Lower leg skin (tissue), 4 donors: Measurements from ENCODE around the gene ALCAM. TPM values are rescaled to one million over a fixed set of nuclear protein-coding genes. Genes with fewer than 3 reads are reported as not detected.

Experiments used
- DNase-seq, 2 donors: peaks; one replicate each; pipeline ENCODE4 v3.0.0-alpha.2; 2019; ENCODE audit warnings: low spot score in 2 of 2
- H3K4me3 ChIP-seq: fragments of 200-600 bp; sonication (generic); 2 replicates; pipeline ENCODE4 v1.5.1; 2017; ENCODE audit warnings: mild to moderate bottlenecking, low read depth; ENCODE audit not compliant: poor library complexity, severe bottlenecking
- CTCF ChIP-seq, 3 donors: fragments of 450-650 bp; IDR thresholded peaks; one replicate each; pipeline ENCODE4 v1.5.1; 2016; ENCODE audit warnings: antibody characterized with exemption in 3 of 3, mild to moderate bottlenecking in 3 of 3, moderate library complexity in 2 of 3
- POLR2A ChIP-seq, 2 donors: fragments of 450-650 bp; IDR thresholded peaks; one replicate each; pipeline ENCODE4 v1.6.1; 2016 to 2017; ENCODE audit warnings: antibody characterized with exemption in 2 of 2, mild to moderate bottlenecking in 1 of 2, moderate library complexity in 1 of 2
- WGBS, 2 donors: methylation state at CpG; one replicate each; pipeline ENCODE4 v1.1.5; 2018; 5-methylcytosine and 5-hydroxymethylcytosine counted together
- intact Hi-C: fragments of 100-400 bp; cut with DNase I; formaldehyde crosslinking; loops from one replicate; pipeline ENCODE4 v1.15.0; 2023; ENCODE audit warnings: low total_unique reads
- total RNA-seq, 4 donors: library from RNA; depleted of rRNA; stranded (reverse); fragments of >200 nt; gene quantifications; one replicate each; pipeline ENCODE4 v1.1.0, GENCODE V29; 2016

The ALCAM gene
- total RNA-seq, 4 donors from 2014 or later, result 21.2 to 58.0 (median 31.1) TPM

DNA sequence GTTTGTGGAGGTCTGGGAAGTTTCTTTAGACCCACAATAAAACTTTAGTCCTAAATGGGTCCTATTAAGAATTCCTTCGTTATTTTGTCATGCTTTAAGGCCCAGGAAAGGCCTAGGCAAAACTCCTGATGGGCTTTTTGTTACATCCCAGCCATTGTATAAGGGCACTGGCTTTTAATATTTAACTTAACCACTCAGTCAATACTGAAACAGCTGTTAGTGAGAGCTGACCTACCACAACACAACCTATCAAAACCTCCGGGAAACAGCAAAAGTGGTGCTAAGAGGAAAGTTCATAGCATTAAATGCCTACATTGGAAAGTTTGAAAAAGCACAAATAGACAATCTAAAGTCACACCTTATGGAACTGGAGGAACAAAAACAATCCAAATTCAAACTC is 39.6 kb downstream of the ALCAM start:
- TF ChIP-seq POLR2A (IDR thresholded peaks at IDR 0.05) (no peak), CTCF (IDR thresholded peaks at IDR 0.05) (no peak)
- no peak overlapping the region for H3K4me3 ChIP-seq
- intact Hi-C loops, result no loop called here
- WGBS, 2 donors, result 60 to 70% methylated on average over 2 of the region's 2 CpGs
- DNase-seq, result no peak

GRCh38 chr3:105409364-105409763 is 42.7 kb downstream of the ALCAM start:
- intact Hi-C loops, result no loop called here

GRCh38 chr3:105413343-105413887 is 46.7 kb downstream of the ALCAM start:
- intact Hi-C loops, result no loop called here
- WGBS, 2 donors, result 94 to 95% methylated on average over 1 of the region's 1 CpG
- H3K4me3 ChIP-seq, result no peak overlapping the region
- no peak for TF ChIP-seq CTCF (IDR thresholded peaks at IDR 0.05)
- TF ChIP-seq POLR2A (IDR thresholded peaks at IDR 0.05), result no peak
- DNase-seq, result no peak

More at GRCh38 chr3:105409364-105409763, 42.7 kb downstream of the ALCAM start:
- H3K4me3 ChIP-seq, result no peak overlapping the region
- no peak for DNase-seq
- TF ChIP-seq CTCF (IDR thresholded peaks at IDR 0.05), result no peak
- no peak for TF ChIP-seq POLR2A (IDR thresholded peaks at IDR 0.05)
- 94 to 96% methylated on average over 2 of the region's 2 CpGs for WGBS, 2 donors

DNA sequence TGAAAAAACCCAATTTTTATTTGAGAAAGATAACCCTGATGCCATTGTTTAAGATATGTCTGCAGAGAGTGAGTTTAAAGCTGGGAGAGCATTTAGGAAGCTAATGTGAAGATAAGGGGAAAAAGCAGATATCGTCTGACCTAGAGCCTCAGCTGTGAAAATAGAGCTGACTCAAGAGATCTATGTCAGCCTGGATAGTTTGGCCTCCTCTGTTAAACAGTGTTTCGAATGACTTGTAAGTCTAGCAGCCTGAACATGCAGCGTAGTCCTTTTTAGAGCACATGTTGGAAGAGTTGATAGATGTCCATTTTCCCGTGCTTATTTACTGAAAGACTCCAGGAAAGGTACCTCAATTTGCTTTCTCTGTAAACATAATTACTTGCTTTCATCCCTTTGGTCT is 48.1 kb downstream of the ALCAM start:
- TF ChIP-seq CTCF (IDR thresholded peaks at IDR 0.05), result no peak
- no peak for TF ChIP-seq POLR2A (IDR thresholded peaks at IDR 0.05)
- 74 to 78% methylated on average over 4 of the region's 4 CpGs for WGBS, 2 donors
- no peak overlapping the region for H3K4me3 ChIP-seq
- no peak for DNase-seq
- intact Hi-C loops, result no loop called here

DNA sequence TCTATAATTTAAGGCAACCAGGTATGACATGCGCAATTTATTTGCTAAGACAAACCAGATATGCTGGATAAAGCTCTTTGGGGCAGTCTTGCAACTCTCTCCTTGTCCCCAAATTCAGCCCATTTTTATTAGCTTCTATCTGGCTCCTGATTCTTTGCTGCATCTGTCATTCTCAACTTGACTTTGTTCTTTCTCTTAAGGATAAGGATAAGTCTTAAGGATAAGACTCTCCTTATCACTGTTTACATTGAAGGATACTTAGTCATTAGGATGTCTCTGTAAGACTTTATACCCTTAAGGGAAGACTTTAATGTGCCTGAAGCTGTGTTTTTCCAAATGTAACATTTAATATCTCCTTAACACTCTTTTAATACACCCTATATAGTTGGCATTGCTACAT is 49.2 kb downstream of the ALCAM start:
- 95 to 97% methylated on average over 1 of the region's 1 CpG for WGBS, 2 donors
- no peak for DNase-seq
- no peak overlapping the region for H3K4me3 ChIP-seq
- intact Hi-C loops, result no loop called here
- no peak for TF ChIP-seq POLR2A (IDR thresholded peaks at IDR 0.05)
- TF ChIP-seq CTCF (IDR thresholded peaks at IDR 0.05), result no peak
